Nephron progenitor cell (in vitro differentiated cells): ENCODE measurements around the gene TTBK2.
"Not testable (repeated sequence)": the region's sequence is repeated elsewhere in the genome, so short reads cannot be mapped to it uniquely, and the experiment has no call there.

Experiments used
- DNase-seq: peaks from one replicate; pipeline ENCODE4 v3.0.0; 2021
- H3K27ac Mint-ChIP-seq: 2 replicates; pipeline ENCODE4 v1.8.0; 2021; ENCODE audit warnings: mild to moderate bottlenecking, moderate library complexity, mixed read lengths
- H3K27me3 Mint-ChIP-seq: 2 replicates; pipeline ENCODE4 v1.8.0; 2021; ENCODE audit warnings: mild to moderate bottlenecking, low read depth, mixed read lengths; ENCODE audit not compliant: poor library complexity
- H3K36me3 Mint-ChIP-seq: 2 replicates; pipeline ENCODE4 v1.8.0; 2021; ENCODE audit warnings: low read depth, mixed read lengths
- H3K4me1 Mint-ChIP-seq: 2 replicates; pipeline ENCODE4 v1.8.0; 2021; ENCODE audit warnings: mixed read lengths
- H3K4me3 Mint-ChIP-seq: 2 replicates; pipeline ENCODE4 v1.8.0; 2021; ENCODE audit warnings: mild to moderate bottlenecking, moderate library complexity, mixed read lengths
- H3K9me3 Mint-ChIP-seq: 2 replicates; pipeline ENCODE4 v1.8.0; 2021; ENCODE audit warnings: mild to moderate bottlenecking, moderate library complexity, mixed read lengths
- TF ChIP-seq, protein P1 (sequence below): fragments of 200-600 bp; sonication (generic); IDR thresholded peaks from 2 replicates; pipeline ENCODE4 v1.5.0; 2021; ENCODE audit warnings: antibody characterized with exemption

TTBK2 gene

GRCh38 chr15:42915654-42916315, 4.8 kb downstream of the TTBK2 start:
- no peak overlapping the region for H3K4me3 Mint-ChIP-seq
- H3K9me3 Mint-ChIP-seq = no peaks in the 10 kb centered on the region
- TF ChIP-seq, protein P1, sequence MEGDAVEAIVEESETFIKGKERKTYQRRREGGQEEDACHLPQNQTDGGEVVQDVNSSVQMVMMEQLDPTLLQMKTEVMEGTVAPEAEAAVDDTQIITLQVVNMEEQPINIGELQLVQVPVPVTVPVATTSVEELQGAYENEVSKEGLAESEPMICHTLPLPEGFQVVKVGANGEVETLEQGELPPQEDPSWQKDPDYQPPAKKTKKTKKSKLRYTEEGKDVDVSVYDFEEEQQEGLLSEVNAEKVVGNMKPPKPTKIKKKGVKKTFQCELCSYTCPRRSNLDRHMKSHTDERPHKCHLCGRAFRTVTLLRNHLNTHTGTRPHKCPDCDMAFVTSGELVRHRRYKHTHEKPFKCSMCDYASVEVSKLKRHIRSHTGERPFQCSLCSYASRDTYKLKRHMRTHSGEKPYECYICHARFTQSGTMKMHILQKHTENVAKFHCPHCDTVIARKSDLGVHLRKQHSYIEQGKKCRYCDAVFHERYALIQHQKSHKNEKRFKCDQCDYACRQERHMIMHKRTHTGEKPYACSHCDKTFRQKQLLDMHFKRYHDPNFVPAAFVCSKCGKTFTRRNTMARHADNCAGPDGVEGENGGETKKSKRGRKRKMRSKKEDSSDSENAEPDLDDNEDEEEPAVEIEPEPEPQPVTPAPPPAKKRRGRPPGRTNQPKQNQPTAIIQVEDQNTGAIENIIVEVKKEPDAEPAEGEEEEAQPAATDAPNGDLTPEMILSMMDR = no peak
- no peak overlapping the region for H3K27ac Mint-ChIP-seq
- peaks cover 8% of the 10 kb centered on the region for H3K27me3 Mint-ChIP-seq
- H3K4me1 Mint-ChIP-seq = peaks cover 21% of the 10 kb centered on the region
- DNase-seq = no peak
- peaks cover 23% of the 10 kb centered on the region for H3K36me3 Mint-ChIP-seq

DNA sequence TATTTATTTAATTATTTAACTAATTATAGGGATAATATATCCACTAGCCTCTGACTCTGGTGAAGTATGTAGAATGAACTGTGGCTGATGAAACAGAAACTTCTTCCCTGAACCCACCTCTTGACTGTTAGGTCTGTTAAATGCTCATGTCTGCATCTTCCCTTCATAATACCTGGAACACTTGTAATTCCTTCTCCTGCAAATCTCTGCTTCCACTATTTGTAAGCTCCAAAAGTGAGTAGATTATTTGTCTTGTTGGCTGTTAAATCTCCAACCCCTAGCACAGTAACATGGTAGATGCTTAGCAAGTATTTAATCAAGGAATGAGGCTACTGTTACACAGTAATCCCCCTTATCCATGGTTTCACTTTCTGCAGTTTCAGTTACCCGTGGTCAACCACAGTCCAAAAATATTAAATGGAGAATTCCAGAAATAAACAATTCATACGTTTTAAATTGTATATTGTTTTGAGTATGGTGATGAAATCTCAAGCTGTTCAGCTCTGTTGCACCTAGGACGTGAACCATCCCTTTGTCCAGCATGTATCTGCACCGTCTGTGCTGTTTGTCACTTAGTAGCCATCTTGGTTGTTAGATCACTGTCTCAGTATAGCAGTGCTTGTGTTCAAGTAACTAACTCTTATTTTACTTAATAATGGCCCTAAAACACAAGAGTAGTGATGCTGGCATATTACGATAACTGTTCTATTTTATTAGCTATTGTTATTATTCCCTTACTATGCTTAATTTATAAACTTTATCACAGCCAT, 5.7 kb downstream of the TTBK2 start:
- H3K27ac Mint-ChIP-seq = no peak overlapping the region
- TF ChIP-seq, protein P1 = no peak
- no peak for DNase-seq
- H3K36me3 Mint-ChIP-seq = peaks cover 23% of the 10 kb centered on the region
- H3K9me3 Mint-ChIP-seq = no peaks in the 10 kb centered on the region
- H3K27me3 Mint-ChIP-seq = peaks cover 7% of the 10 kb centered on the region
- peaks cover 19% of the 10 kb centered on the region for H3K4me1 Mint-ChIP-seq
- H3K4me3 Mint-ChIP-seq = no peak overlapping the region

- no peak for DNase-seq
- H3K4me3 Mint-ChIP-seq = no peak overlapping the region
- H3K27ac Mint-ChIP-seq = no peak overlapping the region
- TF ChIP-seq, protein P1 = no peak
- no peaks in the 10 kb centered on the region for H3K27me3 Mint-ChIP-seq
- no peaks in the 10 kb centered on the region for H3K9me3 Mint-ChIP-seq
- peaks cover 32% of the 10 kb centered on the region for H3K36me3 Mint-ChIP-seq
- no peaks in the 10 kb centered on the region for H3K4me1 Mint-ChIP-seq
Measured at GRCh38 chr15:42911058-42911592, 9.5 kb downstream of the TTBK2 start.

DNA sequence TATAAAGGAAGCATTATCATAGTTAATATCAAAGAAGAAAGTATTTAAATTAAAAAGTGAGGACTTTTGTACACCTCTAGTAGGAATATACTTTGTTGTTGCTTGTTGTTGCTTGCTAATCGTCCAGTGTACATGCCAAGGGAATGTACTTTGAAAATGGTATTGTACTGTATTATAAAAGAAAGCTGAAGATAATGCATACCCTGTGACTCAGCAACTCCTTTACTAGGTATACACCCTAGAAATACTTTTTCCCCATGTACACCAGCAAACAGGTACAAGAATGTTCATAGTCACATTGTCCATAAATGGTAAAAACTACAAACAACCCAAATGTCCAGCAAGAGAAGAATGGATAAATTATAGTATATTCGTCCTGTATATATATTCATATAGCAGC, 12.0 kb downstream of the TTBK2 start:
- no peaks in the 10 kb centered on the region for H3K27me3 Mint-ChIP-seq
- no peak for DNase-seq
- H3K27ac Mint-ChIP-seq = no peak overlapping the region
- H3K4me1 Mint-ChIP-seq = no peaks in the 10 kb centered on the region
- H3K4me3 Mint-ChIP-seq = no peak overlapping the region
- TF ChIP-seq, protein P1 = no peak
- H3K36me3 Mint-ChIP-seq = peaks cover 16% of the 10 kb centered on the region
- H3K9me3 Mint-ChIP-seq = no peaks in the 10 kb centered on the region

DNA sequence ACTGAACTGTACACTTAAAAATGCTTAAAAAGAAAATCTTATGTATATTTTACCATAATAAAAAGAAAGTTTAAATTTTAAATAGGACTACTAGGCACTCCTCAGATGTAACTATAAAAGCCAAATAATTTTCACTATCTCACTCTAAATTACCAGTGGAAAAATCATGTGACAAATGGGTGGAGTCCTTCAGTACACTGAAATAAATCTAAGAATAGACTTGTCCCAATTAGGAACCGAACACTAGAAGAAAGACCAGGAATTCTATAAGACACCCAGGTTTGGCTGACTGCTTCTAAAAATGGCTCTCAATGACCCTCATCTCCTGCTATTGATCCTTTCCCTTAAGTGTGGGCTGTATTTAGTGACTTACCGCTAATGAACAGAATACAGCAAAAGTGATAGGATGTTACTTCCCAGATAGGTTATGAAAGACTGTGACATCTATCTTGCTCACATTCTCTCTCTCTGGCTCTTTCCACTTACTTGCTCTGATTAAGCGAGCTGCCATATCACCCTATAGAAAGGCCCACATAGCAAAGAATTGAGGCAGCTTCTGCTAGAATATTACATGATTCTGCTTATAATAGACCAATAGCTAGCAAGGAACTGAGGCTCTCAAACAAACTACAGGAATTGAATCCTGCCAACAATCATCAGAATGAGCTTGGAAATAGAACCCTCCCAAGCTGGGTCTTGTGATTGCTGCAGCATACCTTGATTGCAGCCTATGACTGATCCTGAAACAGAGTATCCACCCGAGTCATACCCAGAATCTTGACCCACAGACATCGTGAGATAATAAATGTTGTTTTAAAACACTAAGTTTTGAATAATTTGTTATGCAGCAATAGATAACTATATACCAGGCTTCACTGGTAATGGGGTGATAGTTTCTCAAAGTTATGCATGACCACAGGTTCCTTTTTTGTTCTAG, 16.9 kb downstream of the TTBK2 start:
- Mint-ChIP-seq H3K36me3 (peaks cover 13% of the 10 kb centered on the region), H3K4me1 (no peaks in the 10 kb centered on the region), H3K4me3 (no peak overlapping the region), H3K9me3 (no peaks in the 10 kb centered on the region), H3K27ac (no peak overlapping the region), H3K27me3 (no peaks in the 10 kb centered on the region)
- TF ChIP-seq, protein P1 = no peak
- DNase-seq = no peak

DNA sequence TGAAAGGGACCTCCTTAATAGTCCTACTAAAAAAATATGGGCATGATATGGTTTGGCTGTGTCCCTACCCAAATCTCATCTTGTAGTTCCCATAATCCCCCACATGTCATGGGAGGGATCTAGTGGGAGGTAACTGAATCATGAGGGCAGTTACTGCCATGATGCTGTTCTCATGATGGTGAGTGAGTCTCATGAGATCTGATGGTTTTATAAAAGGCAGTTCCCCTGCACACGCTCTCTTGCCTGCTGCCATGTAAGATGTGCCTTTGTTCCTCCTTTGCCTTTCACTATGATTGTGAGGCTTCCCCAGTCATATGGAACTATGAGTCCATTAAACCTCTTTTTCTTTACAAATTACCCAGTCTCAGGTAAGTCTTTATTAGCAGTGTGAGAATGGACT, 26.7 kb downstream of the TTBK2 start:
- not testable (repeated sequence) for H3K4me3 Mint-ChIP-seq, H3K27ac Mint-ChIP-seq, H3K4me1 Mint-ChIP-seq, DNase-seq, H3K27me3 Mint-ChIP-seq
- Mint-ChIP-seq H3K36me3 (peaks cover 29% of the 10 kb centered on the region), H3K9me3 (peaks cover 40% of the 10 kb centered on the region)
